Uterus (tissue), 4 donors: ENCODE results near the gene SLC4A8. TPM values are rescaled to one million over a fixed set of nuclear protein-coding genes. Genes with fewer than 3 reads are reported as not detected.

Source experiments
- DNase-seq, 2 donors: peaks; one replicate each; pipeline ENCODE4 v3.0.0-alpha.2; 2019 to 2020
- H3K27ac ChIP-seq, 2 donors: fragments of 200-600 bp; sonication (generic); 1 replicate in 1 of 2; 2 replicates in 1 of 2; pipeline ENCODE4 v1.5.1; 2016 to 2018
- H3K27me3 ChIP-seq, 2 donors: fragments of 200-600 bp; sonication (generic); one replicate each; pipeline ENCODE4 v1.5.1; 2018 to 2019; ENCODE audit warnings: control low read depth in 1 of 2
- H3K36me3 ChIP-seq, 2 donors: fragments of 200-600 bp; sonication (generic); one replicate each; pipeline ENCODE4 v1.5.1; 2019; ENCODE audit warnings: control low read depth in 1 of 2
- H3K4me1 ChIP-seq, 2 donors: fragments of 200-600 bp; sonication (generic); one replicate each; pipeline ENCODE4 v1.5.1; 2018 to 2019; ENCODE audit warnings: control low read depth in 1 of 2
- H3K4me3 ChIP-seq, 2 donors: fragments of 200-600 bp; sonication (generic); 1 replicate in 1 of 2; 2 replicates in 1 of 2; pipeline ENCODE4 v1.5.1; 2018 to 2019; ENCODE audit warnings: mild to moderate bottlenecking in 1 of 2
- H3K9me3 ChIP-seq, 2 donors: fragments of 200-600 bp; sonication (generic); one replicate each; pipeline ENCODE4 v1.5.1; 2019; ENCODE audit warnings: control low read depth in 1 of 2
- CTCF ChIP-seq, 4 experiments: fragments of 200-600 bp in 2 of 4; fragments of 450-650 bp in 2 of 4; sonication (generic) in 2 of 4; IDR thresholded peaks; one replicate each; pipeline ENCODE4 v1.5.1; 2016 to 2019; ENCODE audit warnings: antibody characterized with exemption in 4 of 4, mild to moderate bottlenecking in 2 of 4, moderate library complexity in 1 of 4
- POLR2A ChIP-seq, 2 donors: fragments of 450-650 bp; IDR thresholded peaks; one replicate each; pipeline ENCODE4 v1.6.1; 2016; ENCODE audit warnings: antibody characterized with exemption in 2 of 2, mild to moderate bottlenecking in 1 of 2, moderate library complexity in 1 of 2
- intact Hi-C: fragments of 100-400 bp; cut with DNase I; formaldehyde crosslinking; loops from one replicate; pipeline ENCODE4 v1.15.1; 2023; ENCODE audit warnings: low total_unique reads
- total RNA-seq, 4 donors: library from RNA; depleted of rRNA in 3 of 4; stranded (reverse); fragments of >200 nt in 3 of 4; gene quantifications; one replicate each; pipeline versions ENCODE4 v1.1.0 to v1.2.4, GENCODE V29; 2014 to 2023
- donor health status: DM: yes; HTN: yes; CAD: no.

SLC4A8 gene
- total RNA-seq, 4 donors from 2014 or later = under 0.01 to 8.0 (median 1.3) TPM; not detected in 1

- DNase-seq = no peak
- no peak overlapping the region for H3K4me3 ChIP-seq
- no peaks in the 10 kb centered on the region for H3K9me3 ChIP-seq
- H3K27me3 ChIP-seq = no peaks in the 10 kb centered on the region
- H3K4me1 ChIP-seq = no peaks in the 10 kb centered on the region
- no peak overlapping the region for H3K27ac ChIP-seq
- no peaks in the 10 kb centered on the region for H3K36me3 ChIP-seq
- TF ChIP-seq POLR2A (IDR thresholded peaks at IDR 0.05) (no peak), CTCF (IDR thresholded peaks at IDR 0.05) (no peak)
- intact Hi-C loops = no loop called here
Observed at GRCh38 chr12:51381226-51382079, 43.2 kb upstream of the SLC4A8 start.

GRCh38 chr12:51382173-51382572, 42.5 kb upstream of the SLC4A8 start:
- TF ChIP-seq POLR2A (IDR thresholded peaks at IDR 0.05) (no peak), CTCF (IDR thresholded peaks at IDR 0.05) (no peak)
- Histone ChIP-seq H3K4me1 (no peaks in the 10 kb centered on the region), H3K36me3 (no peaks in the 10 kb centered on the region), H3K27ac (no peak overlapping the region), H3K4me3 (no peak overlapping the region), H3K9me3 (no peaks in the 10 kb centered on the region), H3K27me3 (no peaks in the 10 kb centered on the region)
- intact Hi-C loops = no loop called here
- DNase-seq = no peak

GRCh38 chr12:51383269-51383905, 41.2 kb upstream of the SLC4A8 start:
- Histone ChIP-seq H3K9me3 (no peaks in the 10 kb centered on the region), H3K4me1 (no peaks in the 10 kb centered on the region), H3K36me3 (no peaks in the 10 kb centered on the region), H3K4me3 (no peak overlapping the region), H3K27me3 (no peaks in the 10 kb centered on the region), H3K27ac (no peak overlapping the region)
- no peak for TF ChIP-seq CTCF (IDR thresholded peaks at IDR 0.05)
- TF ChIP-seq POLR2A (IDR thresholded peaks at IDR 0.05) = no peak
- no peak for DNase-seq
- intact Hi-C loops = no loop called here

- intact Hi-C loops = no loop called here
- no peak overlapping the region for H3K4me3 ChIP-seq
- no peak overlapping the region for H3K27ac ChIP-seq
Observed at GRCh38 chr12:51386351-51386750, 38.3 kb upstream of the SLC4A8 start.

More at GRCh38 chr12:51386351-51386750, 38.3 kb upstream of the SLC4A8 start:
- no peak for TF ChIP-seq CTCF (IDR thresholded peaks at IDR 0.05)
- no peak for TF ChIP-seq POLR2A (IDR thresholded peaks at IDR 0.05)
- peaks cover 2 to 5% of the 10 kb centered on the region in 2 donors for H3K27me3 ChIP-seq
- H3K36me3 ChIP-seq = no peaks in the 10 kb centered on the region
- no peaks in the 10 kb centered on the region for H3K9me3 ChIP-seq
- no peak for DNase-seq
- no peaks in the 10 kb centered on the region for H3K4me1 ChIP-seq
